GF-D8 (cell line): ENCODE data around the gene SUPT6H.
"Not testable (repeated sequence)": the region's sequence is repeated elsewhere in the genome, so short reads cannot be mapped to it uniquely, and the experiment has no call there.

Source experiments
- DNase-seq: peaks from one replicate; lab custom pipeline; 2025; lab: John Stamatoyannopoulos, UW

SUPT6H gene

GRCh38 chr17:28648698-28649097, 13.3 kb upstream of the SUPT6H start:
- no peak for DNase-seq

DNA sequence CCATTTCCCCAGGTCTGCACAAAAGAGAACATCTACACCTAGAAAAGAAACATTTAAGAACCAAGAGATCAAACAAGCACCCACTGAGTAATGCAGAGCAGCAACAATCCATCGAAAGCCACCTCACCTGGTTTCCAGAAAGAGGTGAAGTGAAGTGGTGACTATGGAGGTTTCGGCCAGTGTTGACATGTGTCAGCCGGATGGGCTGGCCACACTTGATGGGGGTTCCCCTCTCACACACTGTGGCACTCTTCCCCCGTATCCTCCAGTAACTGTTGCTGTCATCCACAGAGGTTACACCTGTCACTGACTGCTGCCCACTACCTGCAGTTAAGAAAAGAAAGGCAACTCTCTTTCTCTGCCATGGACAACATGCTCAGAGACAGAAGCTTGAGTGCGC, 6.8 kb upstream of the SUPT6H start:
- DNase-seq, result no peak

GRCh38 chr17:28657756-28658155, 4.2 kb upstream of the SUPT6H start:
- no peak for DNase-seq

GRCh38 chr17:28658342-28658741, 3.7 kb upstream of the SUPT6H start:
- DNase-seq, result not testable (repeated sequence)

- not testable (repeated sequence) for DNase-seq
Observed at GRCh38 chr17:28658766-28659496, 3.1 kb upstream of the SUPT6H start.

DNA sequence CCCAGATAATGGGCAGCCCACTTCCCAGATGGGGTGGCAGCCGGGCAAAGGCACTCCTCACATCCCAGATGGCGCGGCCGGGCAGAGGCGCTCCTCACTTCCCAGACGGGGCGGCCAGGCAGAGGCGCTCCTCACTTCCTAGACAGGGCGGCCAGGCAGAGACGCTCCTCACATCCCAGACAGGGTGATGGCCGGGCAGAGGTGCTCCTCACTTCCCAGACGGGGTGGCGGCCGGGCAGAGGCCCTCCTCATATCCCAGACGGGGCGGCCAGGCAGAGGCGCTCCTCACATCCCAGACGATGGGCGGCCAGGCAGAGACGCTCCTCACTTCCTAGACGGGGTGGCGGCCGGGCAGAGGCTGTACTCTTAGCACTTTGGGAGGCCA, 2.5 kb upstream of the SUPT6H start:
- DNase-seq, result not testable (repeated sequence)

- no peak for DNase-seq
Observed at GRCh38 chr17:28662527-28662829, 473 bp downstream of the SUPT6H start.

DNA sequence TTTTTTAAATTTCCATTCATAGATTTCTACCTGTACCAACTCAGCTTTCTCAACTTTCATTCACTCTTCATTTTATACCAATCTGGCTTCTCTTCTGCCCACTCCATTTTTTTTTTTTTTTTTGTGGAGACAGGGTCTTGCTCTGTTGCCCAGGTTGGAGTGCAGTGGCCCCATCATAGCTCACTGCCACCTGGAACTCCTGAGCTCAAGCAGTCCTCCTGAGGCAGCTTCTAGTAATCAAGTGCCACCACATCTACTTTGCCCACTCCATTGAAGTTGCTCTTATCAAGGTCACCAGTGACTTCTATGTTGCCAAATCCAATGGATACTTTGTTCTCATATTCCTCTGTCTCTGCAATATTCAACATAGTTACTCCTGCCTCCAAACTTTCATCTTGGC, 1.7 kb downstream of the SUPT6H start:
- no peak for DNase-seq

DNA sequence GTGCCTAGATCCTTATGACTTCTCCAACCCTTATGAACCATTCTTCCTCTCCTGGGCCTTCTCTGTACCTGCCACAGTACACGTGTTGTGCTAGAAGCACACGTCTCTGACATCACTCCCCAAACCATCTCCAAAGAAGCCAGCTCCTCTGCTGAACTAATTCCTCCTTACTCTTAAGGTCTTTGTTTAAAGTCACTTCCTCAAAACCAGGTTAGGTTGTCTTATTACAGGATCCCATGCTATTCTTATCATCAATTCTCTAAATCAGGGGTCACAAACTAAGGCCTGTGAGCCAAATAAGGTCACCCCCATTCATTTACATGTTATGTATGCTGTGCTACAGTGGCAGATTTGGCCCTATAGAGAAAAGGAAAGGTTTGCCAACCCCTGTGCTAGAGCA, 4.0 kb downstream of the SUPT6H start:
- no peak for DNase-seq

- no peak for DNase-seq
Observed at GRCh38 chr17:28667870-28668269, 5.9 kb downstream of the SUPT6H start.

DNA sequence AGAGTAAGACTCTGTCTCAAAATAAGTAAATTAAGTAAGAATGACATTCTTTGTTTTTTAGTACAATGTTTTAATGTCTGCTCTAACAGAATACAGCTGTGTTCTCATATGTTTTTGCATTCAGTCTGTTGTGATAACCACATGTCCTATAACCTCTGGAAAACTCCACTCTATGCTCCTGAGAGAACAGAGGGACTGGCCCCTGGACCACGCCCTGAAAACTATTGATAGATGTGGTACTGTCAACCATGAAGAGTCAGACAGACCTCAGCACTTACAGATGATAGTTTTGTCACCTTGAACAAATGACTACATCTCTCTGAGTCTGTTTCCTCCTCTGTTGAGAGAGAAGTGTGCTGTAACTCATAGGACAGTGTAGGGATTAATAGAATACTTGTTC, 7.9 kb downstream of the SUPT6H start:
- no peak for DNase-seq

DNA sequence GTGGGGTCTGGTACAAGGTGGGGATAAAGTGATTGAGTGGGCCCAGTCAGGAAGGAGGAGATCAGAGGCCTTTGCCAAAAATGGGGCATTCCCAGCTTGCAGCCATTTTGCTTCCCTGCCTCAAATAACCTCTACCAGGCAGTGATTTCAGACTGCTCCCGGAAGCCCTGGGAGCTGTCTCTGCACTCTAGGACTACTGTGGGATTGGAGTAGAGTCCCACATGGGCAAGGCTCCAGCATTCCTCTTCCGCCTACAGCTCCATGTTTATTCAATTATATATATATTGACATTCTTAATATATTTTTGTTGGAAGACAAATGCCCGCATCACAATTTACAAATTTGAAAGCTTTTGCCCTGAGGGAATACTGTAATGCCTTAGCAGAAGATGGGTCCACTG, 13.5 kb downstream of the SUPT6H start:
- no peak for DNase-seq

GRCh38 chr17:28675980-28676379, 14.0 kb downstream of the SUPT6H start:
- no peak for DNase-seq

- no peak for DNase-seq
Observed at GRCh38 chr17:28682655-28683054, 20.6 kb downstream of the SUPT6H start.

DNA sequence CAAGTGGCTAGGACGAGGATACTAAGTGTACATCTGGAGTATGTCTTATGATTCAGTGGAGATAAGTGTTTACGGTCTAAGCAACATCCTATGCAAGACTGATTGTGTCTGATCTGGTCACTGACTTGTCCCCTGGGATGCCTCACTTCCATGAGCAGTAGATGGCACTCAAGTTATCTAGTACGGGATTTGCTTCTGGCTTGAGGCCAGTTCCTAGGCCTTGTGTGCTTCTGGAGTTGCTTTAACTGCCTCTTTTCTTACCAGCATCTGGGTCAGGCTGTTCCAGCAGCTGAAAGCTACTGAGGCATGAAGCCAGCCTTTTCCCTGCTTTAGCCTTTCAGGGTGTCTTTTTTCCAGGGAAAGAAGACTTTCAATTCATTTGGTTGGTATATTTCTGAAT, 23.0 kb downstream of the SUPT6H start:
- DNase-seq, result no peak

DNA sequence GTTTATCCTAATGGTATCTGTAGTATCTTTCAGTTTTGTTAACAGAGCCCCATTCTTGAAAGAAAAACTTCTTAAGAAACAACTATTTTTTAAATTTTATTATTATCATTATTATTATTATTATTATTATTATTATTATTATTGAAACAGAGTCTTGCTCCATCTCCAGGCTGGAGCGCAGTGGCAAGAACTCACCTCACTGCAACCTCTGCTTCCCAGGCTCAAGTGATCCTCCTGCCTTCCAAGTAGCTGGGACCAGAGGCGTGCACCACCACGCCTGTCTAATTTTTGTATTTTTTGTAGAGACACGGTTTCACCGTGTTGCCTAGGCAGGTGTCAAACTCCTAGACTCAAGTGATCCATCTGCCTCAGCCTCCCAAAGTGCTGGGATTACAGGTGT, 23.4 kb downstream of the SUPT6H start:
- no peak for DNase-seq

DNA sequence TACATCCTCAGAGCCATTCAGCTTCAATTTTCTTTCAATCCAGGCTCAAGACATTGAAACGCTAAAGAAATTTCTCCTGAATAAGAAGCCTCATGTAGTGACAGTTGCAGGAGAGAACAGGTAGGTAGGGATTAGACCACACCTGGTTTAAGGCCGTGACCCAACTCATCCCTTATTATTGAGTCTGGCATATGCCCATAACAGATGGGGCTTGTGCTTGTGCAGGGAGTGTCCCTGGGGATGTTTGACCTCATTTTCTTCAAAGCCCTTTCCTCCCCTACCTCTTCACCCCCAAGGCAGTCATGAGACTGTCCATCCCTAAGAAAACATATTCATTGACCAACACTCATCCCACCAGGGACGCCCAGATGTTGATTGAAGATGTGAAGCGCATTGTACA, 24.3 kb downstream of the SUPT6H start:
- no peak for DNase-seq

DNA sequence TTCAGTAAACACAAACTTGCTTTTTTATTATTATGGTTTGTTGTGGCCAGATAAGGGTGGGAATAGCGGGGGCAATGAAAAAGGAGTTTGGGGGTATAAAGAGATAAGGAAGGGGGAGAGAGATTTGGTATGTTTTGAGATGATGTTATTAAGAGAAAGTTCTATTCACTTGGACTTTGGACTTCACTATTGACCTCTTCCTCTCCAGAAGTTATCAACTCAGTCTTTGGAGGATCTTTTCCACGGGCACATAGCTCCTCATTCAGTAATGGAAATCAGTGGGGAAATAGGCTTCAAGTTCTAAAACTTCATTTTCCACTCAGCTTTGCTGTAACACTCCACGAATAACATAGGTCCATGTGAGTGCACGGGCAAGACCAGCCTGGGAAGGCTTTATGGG, 26.5 kb downstream of the SUPT6H start:
- no peak for DNase-seq

GRCh38 chr17:28689011-28689410, 27.0 kb downstream of the SUPT6H start:
- DNase-seq, result no peak

DNA sequence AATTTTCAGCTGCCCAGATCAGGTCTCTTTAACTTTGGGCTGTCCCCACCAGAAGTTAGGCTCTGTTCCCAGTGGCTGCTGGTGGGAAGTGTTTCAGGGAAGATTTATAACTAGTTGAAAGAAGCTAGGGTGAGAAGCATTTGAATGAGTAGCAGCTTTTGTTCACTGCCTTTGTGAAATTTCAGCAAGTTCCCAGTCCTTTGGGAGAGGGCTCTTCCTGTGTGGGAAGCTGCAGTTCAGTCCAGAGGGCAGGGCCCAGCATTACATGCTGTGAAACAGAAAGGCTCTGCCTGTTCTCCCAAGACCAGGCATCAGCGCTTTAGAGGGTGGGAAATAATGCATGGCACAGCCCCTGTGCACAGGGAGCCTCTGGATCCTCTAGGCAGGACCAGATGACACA, 31.9 kb downstream of the SUPT6H start:
- no peak for DNase-seq

GRCh38 chr17:28698253-28698941, 36.4 kb downstream of the SUPT6H start:
- no peak for DNase-seq

GRCh38 chr17:28700278-28700677, 38.3 kb downstream of the SUPT6H start:
- no peak for DNase-seq

- no peak for DNase-seq
Observed at GRCh38 chr17:28700830-28701492, 39.0 kb downstream of the SUPT6H start.
